ENCODE measurements around the gene DMD.

The DMD gene

DNA sequence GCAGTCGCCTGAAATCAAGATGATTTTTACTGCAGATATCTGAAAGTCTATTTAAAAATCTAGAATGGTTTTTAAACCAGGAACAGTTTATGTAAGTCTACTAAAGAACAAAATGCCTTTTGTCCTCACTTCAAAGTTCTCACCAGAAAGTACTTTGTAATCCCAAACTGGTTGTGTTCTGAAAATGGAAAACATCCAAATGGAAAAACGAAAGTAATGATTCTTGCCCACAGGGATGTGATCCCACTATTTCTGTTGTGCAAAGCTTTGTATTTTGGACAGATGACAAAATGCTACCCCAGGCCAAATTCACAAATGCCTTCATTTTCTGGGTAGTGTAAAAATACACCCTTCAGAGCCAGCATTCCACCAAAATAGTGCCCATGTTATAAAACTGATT lies 1874.0 kb downstream of the DMD start:
- DNase-seq (ENCODE audit: low spot score): no peak

DNA sequence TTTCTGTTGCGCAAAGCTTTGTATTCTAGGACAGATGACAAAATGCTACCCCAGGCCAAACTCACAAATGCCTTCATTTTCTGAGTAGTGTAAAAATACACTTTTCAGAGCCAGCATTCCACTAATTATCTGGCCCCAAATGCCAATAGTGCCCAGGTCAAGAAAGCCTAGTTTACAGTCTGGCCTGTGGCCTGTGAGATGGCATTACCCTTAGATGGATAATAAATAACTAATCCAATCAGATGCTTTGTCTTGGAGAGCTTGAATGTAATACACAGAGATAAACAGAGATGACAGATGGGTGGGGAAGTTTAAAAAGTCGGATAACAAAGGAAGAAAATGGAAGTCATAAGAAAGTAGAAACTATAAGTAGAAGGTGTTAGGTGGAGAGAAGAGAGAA lies 1874.9 kb downstream of the DMD start:
- no peak for DNase-seq (ENCODE audit: low spot score)

GRCh38 chrX:31334997-31335396 lies 1876.4 kb downstream of the DMD start:
- no peak for DNase-seq (ENCODE audit: low spot score)

DNA sequence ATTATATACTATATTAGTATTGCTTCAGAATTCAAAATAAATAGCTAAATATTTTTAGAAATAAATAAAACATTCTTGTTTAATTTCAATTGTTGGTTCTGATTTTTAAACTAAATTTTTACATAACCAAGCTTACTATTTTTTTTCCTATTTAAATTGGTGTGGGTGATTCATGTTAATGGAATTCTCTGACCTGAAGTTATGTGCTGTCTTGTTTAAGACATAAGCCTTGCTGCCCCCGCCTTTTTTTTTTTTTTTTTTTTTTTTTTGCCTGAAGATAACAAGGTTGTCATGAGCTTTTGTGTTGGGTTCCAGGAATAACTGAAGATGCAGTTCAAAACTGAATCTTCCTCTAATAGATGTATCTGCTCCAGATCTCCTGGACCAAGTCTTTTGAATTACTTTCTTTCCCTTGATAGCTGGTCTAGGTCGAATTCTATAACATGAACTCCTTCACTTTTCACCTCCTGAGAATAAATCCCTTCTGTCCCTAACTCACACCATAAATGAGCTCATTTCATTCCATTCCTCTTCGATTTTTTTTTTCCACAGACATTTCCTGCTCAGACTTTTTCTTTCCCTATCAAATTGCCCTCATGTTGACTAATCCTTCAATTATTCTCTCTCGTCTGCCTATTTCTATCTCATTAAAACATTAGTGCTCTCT lies 1878.1 kb downstream of the DMD start:
- DNase-seq (ENCODE audit: low spot score): no peak

GRCh38 chrX:31331928-31332327 lies 1879.4 kb downstream of the DMD start:
- DNase-seq (ENCODE audit: low spot score): no peak

DNA sequence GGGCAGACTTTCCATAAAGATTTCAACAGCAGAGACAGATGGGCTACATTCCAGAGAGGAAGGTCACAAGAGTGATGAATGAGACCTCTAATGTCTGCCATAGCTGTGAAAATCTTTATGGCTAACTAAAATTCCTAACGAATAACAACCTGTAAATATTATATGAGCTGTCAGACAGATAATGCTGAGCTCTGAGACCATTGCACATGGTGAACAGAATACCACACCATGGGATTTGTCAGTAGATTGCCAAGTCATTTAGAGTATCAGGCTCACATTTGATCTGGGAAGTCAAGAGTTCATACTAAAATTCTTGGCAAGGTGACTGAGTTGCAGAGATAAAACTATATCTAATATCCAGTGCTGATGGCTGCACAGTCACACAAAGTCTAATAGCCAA lies 1880.3 kb downstream of the DMD start:
- DNase-seq (ENCODE audit: low spot score): no peak

GRCh38 chrX:31329298-31329697 lies 1882.1 kb downstream of the DMD start:
- DNase-seq (ENCODE audit: low spot score): no peak

GRCh38 chrX:31323658-31324057 lies 1887.7 kb downstream of the DMD start:
- DNase-seq (ENCODE audit: low spot score): no peak

GRCh38 chrX:31320740-31321139 lies 1890.6 kb downstream of the DMD start:
- no peak for DNase-seq (ENCODE audit: low spot score)

- no peak for DNase-seq (ENCODE audit: low spot score)
Observed at GRCh38 chrX:31319586-31319985, 1891.8 kb downstream of the DMD start.

- no peak for DNase-seq (ENCODE audit: low spot score)
Observed at GRCh38 chrX:31318866-31319265, 1892.5 kb downstream of the DMD start.

GRCh38 chrX:31316340-31316991 lies 1894.9 kb downstream of the DMD start:
- no peak for DNase-seq (ENCODE audit: low spot score)

DNA sequence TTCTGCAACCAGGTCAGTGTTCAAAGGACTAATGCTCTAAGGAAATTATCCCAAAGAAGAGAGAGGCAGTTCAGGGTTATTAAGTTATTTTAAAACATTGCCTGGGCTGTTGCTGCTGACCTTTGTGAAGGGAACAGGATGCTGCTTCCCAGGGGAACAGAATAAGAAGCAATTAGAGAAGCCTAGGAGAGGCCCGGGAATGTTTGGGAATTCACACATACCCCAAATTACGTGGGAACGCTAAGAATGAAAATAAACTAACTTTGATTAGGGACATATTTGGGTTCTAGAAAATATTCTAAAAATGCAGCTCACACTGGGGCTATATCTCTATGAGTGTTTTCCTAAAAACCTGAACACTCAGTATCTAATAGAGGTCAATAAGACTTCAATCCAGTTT lies 1896.4 kb downstream of the DMD start:
- no peak for DNase-seq (ENCODE audit: low spot score)

DNA sequence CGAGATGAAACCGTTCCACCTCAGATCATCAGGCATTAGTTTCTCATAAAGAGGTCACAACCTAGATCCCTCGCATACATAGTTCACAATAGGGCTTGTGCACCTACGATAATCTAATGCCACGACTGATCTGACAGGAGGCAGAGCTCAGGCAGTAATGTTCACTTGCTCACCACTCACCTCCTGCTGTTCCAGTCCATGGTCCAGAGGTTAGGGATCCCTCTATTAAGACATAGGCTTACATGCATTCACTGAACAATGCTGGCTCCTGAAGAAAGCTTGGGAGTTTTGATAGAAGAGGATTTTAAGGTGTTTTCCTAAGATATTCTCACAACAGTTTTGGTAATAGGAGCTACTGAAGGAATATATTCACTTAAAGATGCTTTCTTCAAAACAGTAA lies 1903.4 kb downstream of the DMD start:
- DNase-seq (ENCODE audit: low spot score): no peak

GRCh38 chrX:31302573-31303075 lies 1908.7 kb downstream of the DMD start:
- no peak for DNase-seq (ENCODE audit: low spot score)

DNA sequence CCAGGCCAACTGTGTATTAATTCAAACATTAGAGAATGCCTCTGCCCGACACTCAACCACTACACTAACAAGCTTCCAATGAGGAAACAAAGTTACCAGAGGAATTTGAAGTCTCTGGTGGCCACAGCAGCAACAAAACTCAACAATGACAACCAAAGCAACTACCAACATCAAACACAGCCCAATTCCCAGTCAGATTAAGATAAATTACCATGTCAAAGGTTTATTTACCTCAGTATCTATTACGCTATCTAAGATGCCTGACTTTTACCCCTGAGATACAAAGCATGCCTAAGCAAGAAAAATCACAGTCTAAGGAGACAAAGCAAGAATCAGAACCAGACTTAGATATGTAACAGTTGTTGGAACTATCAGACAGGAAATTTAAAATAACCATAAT lies 1909.4 kb downstream of the DMD start:
- no peak for DNase-seq (ENCODE audit: low spot score)

DNA sequence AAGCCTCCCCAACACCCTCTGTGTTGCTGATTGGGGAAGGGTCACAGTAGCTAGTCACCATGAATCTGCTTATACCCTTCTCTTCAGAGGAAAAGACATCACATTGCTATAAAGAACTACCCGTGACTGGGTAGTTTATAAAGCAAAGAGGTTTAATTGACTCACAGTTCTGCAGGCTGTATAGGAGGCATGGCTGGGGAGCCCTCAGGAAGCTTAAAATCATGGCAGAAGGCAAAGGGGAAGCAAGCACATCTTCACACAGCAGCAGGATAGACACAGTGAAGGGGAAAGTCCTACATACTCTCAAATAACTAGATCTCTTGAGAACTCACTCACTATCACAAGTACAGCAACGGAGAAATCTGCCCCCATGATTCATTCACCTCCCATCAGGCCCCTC lies 1910.1 kb downstream of the DMD start:
- no peak for DNase-seq (ENCODE audit: low spot score)

DNA sequence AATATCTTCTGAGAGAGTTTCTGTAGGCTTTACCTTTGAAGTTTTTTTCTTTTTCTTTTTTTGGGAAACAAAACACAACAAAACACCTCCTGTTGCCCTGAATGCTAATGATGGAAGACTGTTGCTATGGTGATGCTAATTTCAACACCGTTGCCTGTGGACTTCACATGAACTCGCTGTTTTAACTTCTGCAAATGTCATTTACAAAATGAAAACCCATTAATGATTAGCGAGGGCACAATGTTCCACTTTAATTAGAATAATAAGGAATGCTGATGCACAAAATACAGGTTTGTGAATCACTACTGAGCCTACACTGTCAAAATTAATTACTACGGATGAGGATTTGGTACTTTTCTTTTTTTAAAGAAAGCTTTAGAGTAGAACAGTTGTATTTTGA lies 1912.4 kb downstream of the DMD start:
- no peak for DNase-seq (ENCODE audit: low spot score)

DNA sequence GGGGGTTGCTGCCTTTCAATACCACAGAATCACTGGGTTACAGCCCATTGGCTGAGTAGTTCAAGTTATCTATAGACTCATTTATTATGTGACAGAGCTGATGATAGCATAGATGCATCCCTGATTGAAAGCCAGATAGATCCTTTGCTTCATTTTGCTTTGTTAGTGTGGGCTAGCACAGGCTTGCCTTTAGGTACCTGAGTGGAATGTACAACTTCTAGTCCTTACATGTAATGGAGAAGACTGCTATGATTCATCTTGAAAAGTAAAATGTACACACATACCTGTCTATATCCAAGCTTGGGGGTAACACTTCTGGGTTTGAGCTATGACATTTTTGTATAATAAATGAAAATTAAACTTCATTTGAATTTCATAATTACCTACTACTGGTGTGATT lies 1913.5 kb downstream of the DMD start:
- no peak for DNase-seq (ENCODE audit: low spot score)

DNA sequence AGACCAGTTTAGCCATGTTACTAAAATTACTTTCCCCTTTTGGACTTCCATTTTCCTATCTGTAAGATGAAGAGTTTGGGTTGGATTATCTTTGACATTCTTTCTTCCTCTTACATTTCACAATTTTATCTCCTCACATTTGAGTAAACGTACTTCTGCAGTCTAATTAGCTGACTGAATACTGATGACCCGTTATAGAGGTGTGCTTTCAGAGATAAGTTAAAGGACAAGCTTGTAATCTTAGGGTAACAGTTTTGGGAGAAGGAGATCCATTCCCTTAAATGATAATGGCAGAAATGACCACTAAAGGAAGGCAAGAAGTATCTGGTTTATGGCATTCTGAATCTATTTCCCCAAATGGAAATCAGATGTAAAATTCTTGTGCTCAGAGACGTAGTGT lies 1916.9 kb downstream of the DMD start:
- DNase-seq (ENCODE audit: low spot score): no peak

GRCh38 chrX:31293409-31293808 lies 1917.9 kb downstream of the DMD start:
- DNase-seq (ENCODE audit: low spot score): no peak

DNA sequence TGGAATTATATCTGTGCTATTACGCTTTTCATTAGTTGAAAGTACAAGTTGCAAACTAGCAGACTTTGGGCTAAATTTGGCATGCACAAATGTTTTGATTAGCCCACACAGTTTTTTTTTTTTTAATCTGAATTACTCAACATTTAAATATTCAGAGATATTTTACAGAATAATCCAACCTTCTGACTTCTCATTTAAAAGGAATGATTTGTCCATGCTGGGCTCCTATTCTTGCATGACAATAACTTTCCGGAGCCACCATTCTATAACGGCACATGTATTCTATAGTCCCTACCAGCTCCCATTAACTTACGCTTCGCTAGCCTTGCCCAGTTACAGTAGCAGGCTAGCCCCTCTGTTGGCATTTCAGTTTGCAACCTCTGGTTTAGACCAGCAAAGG lies 1920.2 kb downstream of the DMD start:
- DNase-seq (ENCODE audit: low spot score): no peak

GRCh38 chrX:31287861-31288260 lies 1923.5 kb downstream of the DMD start:
- no peak for DNase-seq (ENCODE audit: low spot score)

GRCh38 chrX:31280580-31280979 lies 1930.8 kb downstream of the DMD start:
- DNase-seq (ENCODE audit: low spot score): no peak

Data from hematopoietic multipotent progenitor cell treated with erythropoietin and hydrocortisone succinate and interleukin-3 and kit ligand, for 15 days (in vitro differentiated cells).